HCT116 (cell line): ENCODE data around the gene GPR173. TPM values are rescaled to one million over a fixed set of nuclear protein-coding genes. Genes with fewer than 3 reads are reported as not detected.

ENCODE experiments used
- ATAC-seq: fragments of 200-7000 bp; cut with Tn5 transposase; 2 replicates; pipeline ENCODE4 v1.9.1; 2020; ENCODE audit warnings: mild to moderate bottlenecking, moderate library complexity
- BruUV-seq: library from RNA; stranded (reverse); fragments of 400-500 nt; replicated peaks from 2 replicates; lab custom pipeline; 2021; lab: Mats Ljungman, UMichigan
- CTCF ChIA-PET: fragments of 300-600 bp; sonication (Branson Sonifier 250); formaldehyde crosslinking; loops from one replicate; lab custom pipeline; 2021; ENCODE audit warnings: antibody characterized with exemption; lab: Charles Lee
- POLR2A ChIA-PET: fragments of 300-600, 350-600 bp; sonication (Branson Sonifier 250); formaldehyde crosslinking; loops from one replicate; lab custom pipeline; 2021; ENCODE audit warnings: antibody characterized with exemption; lab: Charles Lee
- RAD21 ChIA-PET, 2 experiments: fragments of 300-600 bp; sonication (Branson Sonifier 250); formaldehyde crosslinking; loops; one replicate each; lab custom pipeline; 2023; ENCODE audit warnings: low total read pairs in 2 of 2; ENCODE audit not compliant: uncharacterized antibody in 2 of 2, unreplicated experiment in 2 of 2, low non-redundant PET in 1 of 2; lab: Charles Lee
- DNase-seq: peaks from one replicate; pipeline ENCODE4 v3.0.0-alpha.2; 2010; ENCODE audit warnings: low read depth, low spot score
- H2AFZ ChIP-seq: fragments of 200-600 bp; shearing (Covaris generic), sonication (generic); 2 replicates; pipeline ENCODE4 v1.6.1; 2017; ENCODE audit warnings: low read depth, mixed run types, mixed read lengths, antibody characterized with exemption, low read length; ENCODE audit not compliant: poor library complexity, severe bottlenecking
- H3K27ac ChIP-seq: 2 replicates; pipeline ENCODE4 v1.5.1; 2012; ENCODE audit warnings: low read depth, low read length
- H3K27me3 ChIP-seq: fragments of 200-600 bp; sonication (generic); 2 replicates; pipeline ENCODE4 v1.6.1; 2016; ENCODE audit warnings: mixed run types, low read length, mixed read lengths; ENCODE audit not compliant: insufficient read depth
- H3K36me3 ChIP-seq, 2 experiments: fragments of 200-500 bp in 1 of 2; fragments of 200-600 bp in 1 of 2; sonication (Bioruptor generic) in 1 of 2; sonication (generic) in 1 of 2; 2 replicates each; pipeline versions ENCODE4 v1.5.1 to v1.6.1; 2014 to 2016; ENCODE audit warnings: low read length in 2 of 2, inconsistent platforms in 1 of 2, mixed read lengths in 1 of 2, mixed run types in 1 of 2; ENCODE audit not compliant: insufficient read depth in 2 of 2, control insufficient read depth in 1 of 2
- H3K4me1 ChIP-seq, 2 experiments: fragments of 200-600 bp in 1 of 2; sonication (generic) in 1 of 2; 2 replicates each; pipeline versions ENCODE4 v1.5.1 to v1.6.1; 2012 to 2017; ENCODE audit warnings: low read length in 2 of 2, inconsistent platforms in 1 of 2, mild to moderate bottlenecking in 1 of 2, mixed read lengths in 1 of 2, mixed run types in 1 of 2, moderate library complexity in 1 of 2; ENCODE audit not compliant: insufficient read depth in 2 of 2, control insufficient read depth in 1 of 2
- H3K4me2 ChIP-seq: fragments of 200-600 bp; sonication (generic); 2 replicates; pipeline ENCODE4 v1.6.1; 2017; ENCODE audit warnings: mixed run types, low read length, mixed read lengths
- H3K4me3 ChIP-seq, 2 experiments: fragments of 200-600 bp in 1 of 2; sonication (generic) in 1 of 2; replicated peaks in 1 of 2; 2 replicates each; pipeline ENCODE4 v1.5.1; 2011 to 2016; ENCODE audit warnings: low read length in 2 of 2, control low read depth in 1 of 2, low read depth in 1 of 2, mild to moderate bottlenecking in 1 of 2, mixed read lengths in 1 of 2, mixed run types in 1 of 2
- H3K79me2 ChIP-seq: fragments of 200-600 bp; sonication (generic); 2 replicates; pipeline ENCODE4 v1.6.1; 2017; ENCODE audit warnings: mild to moderate bottlenecking, mixed run types, low read length, moderate library complexity, mixed read lengths; ENCODE audit not compliant: insufficient read depth
- H3K9ac ChIP-seq: fragments of 200-600 bp; sonication (generic); 2 replicates; pipeline ENCODE4 v1.6.1; 2016; ENCODE audit warnings: low read length, mixed read lengths
- H3K9me2 ChIP-seq: fragments of 200-600 bp; sonication (generic), shearing (Covaris generic); 2 replicates; pipeline ENCODE4 v1.6.1; 2017; ENCODE audit warnings: mixed run types, mild to moderate bottlenecking, moderate library complexity; ENCODE audit not compliant: insufficient read depth
- H3K9me3 ChIP-seq, 2 experiments: fragments of 200-500 bp in 1 of 2; fragments of 200-600 bp in 1 of 2; sonication (Bioruptor generic) in 1 of 2; sonication (generic) in 1 of 2; 2 replicates each; pipeline ENCODE4 v1.6.1; 2014 to 2017; ENCODE audit warnings: low read length in 2 of 2, mixed read lengths in 2 of 2, inconsistent platforms in 1 of 2, low read depth in 1 of 2, mild to moderate bottlenecking in 1 of 2, mixed run types in 1 of 2, moderate library complexity in 1 of 2; ENCODE audit not compliant: control insufficient read depth in 1 of 2, insufficient read depth in 1 of 2
- H4K20me1 ChIP-seq: fragments of 200-600 bp; sonication (generic), shearing (Covaris generic); 2 replicates; pipeline ENCODE4 v1.6.1; 2017; ENCODE audit warnings: mixed run types, mild to moderate bottlenecking, moderate library complexity; ENCODE audit not compliant: insufficient read depth
- ELF1 ChIP-seq: IDR thresholded peaks from 2 replicates; pipeline ENCODE4 v1.6.1; 2012; ENCODE audit warnings: low read depth, borderline replicate concordance
- EZH2 ChIP-seq: fragments of 200-600 bp; sonication (generic); IDR thresholded peaks from 2 replicates; pipeline ENCODE4 v1.6.1; 2017; ENCODE audit warnings: antibody characterized with exemption, mixed run types
- FOSL1 ChIP-seq: IDR thresholded peaks from 2 replicates; pipeline ENCODE4 v1.6.1; 2012; ENCODE audit warnings: low read depth
- POLR2AphosphoS5 ChIP-seq: IDR thresholded peaks from 2 replicates; pipeline ENCODE4 v1.6.1; 2011; ENCODE audit warnings: mild to moderate bottlenecking, low read depth, low read length, moderate library complexity
- SIN3A ChIP-seq: IDR thresholded peaks from 2 replicates; pipeline ENCODE4 v1.6.1; 2012; ENCODE audit warnings: low read depth
- SRF ChIP-seq: IDR thresholded peaks from 2 replicates; pipeline ENCODE4 v1.6.1; 2012; ENCODE audit warnings: low read depth
- TCF7L2 ChIP-seq: IDR thresholded peaks from 2 replicates; pipeline ENCODE4 v1.7.0; 2011; ENCODE audit warnings: borderline replicate concordance, inconsistent platforms; ENCODE audit not compliant: insufficient read depth, insufficient read length; ENCODE audit errors: extremely low read depth
- YY1 ChIP-seq: IDR thresholded peaks from 2 replicates; pipeline ENCODE4 v1.6.1; 2011; ENCODE audit warnings: low read length, low read depth, moderate library complexity, mild to moderate bottlenecking; ENCODE audit not compliant: insufficient replicate concordance; ENCODE audit errors: extremely low read depth
- ZFX ChIP-seq: fragments of 450-650 bp; IDR thresholded peaks from 2 replicates; pipeline ENCODE4 v1.6.1; 2017
- intact Hi-C: fragments of 100-400 bp; cut with micrococcal nuclease; formaldehyde crosslinking; loops from 2 replicates; pipeline ENCODE4 v1.10.0; 2022
- total RNA-seq: library from RNA; stranded (reverse); gene quantifications from one replicate; pipeline ENCODE4 v1.2.1, GENCODE V29; 2021; ENCODE audit not compliant: unreplicated experiment
- TF ChIP-seq, protein P1 (sequence below): IDR thresholded peaks from 2 replicates; pipeline ENCODE4 v1.6.1; 2012
- TF ChIP-seq, protein P2 (sequence below): IDR thresholded peaks from 2 replicates; pipeline ENCODE4 v1.6.1; 2011; ENCODE audit warnings: mild to moderate bottlenecking, low read length, moderate library complexity; ENCODE audit not compliant: insufficient replicate concordance; ENCODE audit errors: extremely low read depth
- TF ChIP-seq, protein P3 (sequence below), 3 experiments: fragments of 200-600 bp in 1 of 3; sonication (generic) in 1 of 3; IDR thresholded peaks in 2 of 3; conservative IDR thresholded peaks in 1 of 3; 2 replicates each; pipeline ENCODE4 v1.5.1; 2012 to 2017; ENCODE audit warnings: low read depth in 2 of 3, low read length in 2 of 3, antibody characterized with exemption in 1 of 3, borderline replicate concordance in 1 of 3, control low read depth in 1 of 3, mild to moderate bottlenecking in 1 of 3, mixed read lengths in 1 of 3, mixed run types in 1 of 3, moderate library complexity in 1 of 3; ENCODE audit not compliant: insufficient read depth in 1 of 3

GPR173 gene
- total RNA-seq, 1 experiment from 2014 or later, result 3.4 TPM

DNA sequence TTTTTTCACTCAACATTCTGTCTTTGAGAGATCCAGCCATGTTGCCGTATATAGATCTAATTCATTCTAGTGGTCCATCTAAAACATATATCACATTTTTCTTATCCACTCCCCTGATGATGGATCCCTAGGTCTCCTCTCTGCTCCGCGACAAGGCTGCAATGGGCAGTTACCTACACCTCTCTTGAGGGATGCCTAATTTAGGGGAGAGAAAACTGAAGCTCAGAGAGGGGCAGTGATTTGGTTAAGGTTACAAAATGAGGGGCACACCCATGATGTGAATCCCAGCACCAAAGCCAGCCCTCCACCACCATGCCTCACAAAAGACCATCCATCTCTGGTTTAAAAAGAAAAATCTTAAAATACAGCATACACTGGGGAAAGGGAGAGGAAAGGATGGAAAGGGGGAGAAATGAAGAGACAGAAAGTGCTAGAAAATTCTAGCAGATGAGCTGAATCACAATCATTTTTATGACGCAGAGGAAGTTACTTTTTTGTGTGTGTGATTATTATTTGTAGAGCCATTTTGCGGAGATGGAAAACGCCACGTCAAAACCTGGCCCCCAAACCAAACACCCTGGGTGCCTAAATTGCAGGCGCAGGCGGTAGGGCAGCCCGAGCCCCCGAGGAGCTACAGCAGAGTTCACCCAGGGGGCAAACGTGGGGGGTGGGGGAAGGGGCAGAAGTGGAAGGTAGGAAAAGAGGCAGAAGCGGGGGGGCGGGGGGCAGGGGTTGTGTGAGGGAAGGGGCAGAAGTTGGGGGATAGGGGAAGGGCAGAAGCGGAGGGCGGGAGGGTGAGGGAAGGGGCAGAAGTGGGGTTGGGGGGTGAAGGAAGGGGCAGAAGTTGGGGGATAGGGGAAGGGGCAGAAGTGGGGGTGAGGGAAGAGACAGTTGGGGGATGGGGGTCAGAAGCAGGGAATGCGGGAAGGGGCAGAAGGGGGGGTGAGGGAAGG lies 32.3 kb downstream of the GPR173 start:
- Histone ChIP-seq H3K27me3 (no peaks in the 10 kb centered on the region), H4K20me1 (no peaks in the 10 kb centered on the region), H3K79me2 (peaks cover 8% of the 10 kb centered on the region; the same call in 1 of the 2 replicates), H3K4me3 (no peak overlapping the region), H3K4me1 (peaks cover 0 to 7% of the 10 kb centered on the region in 2 experiments; a peak in 1 of 4 replicates), H3K36me3 (peaks cover 0 to 7% of the 10 kb centered on the region in 2 experiments; a peak in 1 of 4 replicates)
- POLR2A ChIA-PET, result interaction anchor here (1.5 kb wide), 2 partner anchors 8 to 143 kb away, joined by 3 to 25 read pairs; no protein-coding TSS in a partner anchor
- ATAC-seq, result no peak
- TF ChIP-seq POLR2AphosphoS5 (no peak), FOSL1 (no peak), EZH2 (no peak), TCF7L2 (no peak), SRF (no peak), SIN3A (no peak), YY1 (no peak), ZFX (no peak), ELF1 (no peak)
- TF ChIP-seq, protein P1, sequence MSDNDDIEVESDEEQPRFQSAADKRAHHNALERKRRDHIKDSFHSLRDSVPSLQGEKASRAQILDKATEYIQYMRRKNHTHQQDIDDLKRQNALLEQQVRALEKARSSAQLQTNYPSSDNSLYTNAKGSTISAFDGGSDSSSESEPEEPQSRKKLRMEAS, result no peak
- TF ChIP-seq, protein P2, sequence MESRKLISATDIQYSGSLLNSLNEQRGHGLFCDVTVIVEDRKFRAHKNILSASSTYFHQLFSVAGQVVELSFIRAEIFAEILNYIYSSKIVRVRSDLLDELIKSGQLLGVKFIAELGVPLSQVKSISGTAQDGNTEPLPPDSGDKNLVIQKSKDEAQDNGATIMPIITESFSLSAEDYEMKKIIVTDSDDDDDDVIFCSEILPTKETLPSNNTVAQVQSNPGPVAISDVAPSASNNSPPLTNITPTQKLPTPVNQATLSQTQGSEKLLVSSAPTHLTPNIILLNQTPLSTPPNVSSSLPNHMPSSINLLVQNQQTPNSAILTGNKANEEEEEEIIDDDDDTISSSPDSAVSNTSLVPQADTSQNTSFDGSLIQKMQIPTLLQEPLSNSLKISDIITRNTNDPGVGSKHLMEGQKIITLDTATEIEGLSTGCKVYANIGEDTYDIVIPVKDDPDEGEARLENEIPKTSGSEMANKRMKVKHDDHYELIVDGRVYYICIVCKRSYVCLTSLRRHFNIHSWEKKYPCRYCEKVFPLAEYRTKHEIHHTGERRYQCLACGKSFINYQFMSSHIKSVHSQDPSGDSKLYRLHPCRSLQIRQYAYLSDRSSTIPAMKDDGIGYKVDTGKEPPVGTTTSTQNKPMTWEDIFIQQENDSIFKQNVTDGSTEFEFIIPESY, result no peak
- TF ChIP-seq, protein P3, sequence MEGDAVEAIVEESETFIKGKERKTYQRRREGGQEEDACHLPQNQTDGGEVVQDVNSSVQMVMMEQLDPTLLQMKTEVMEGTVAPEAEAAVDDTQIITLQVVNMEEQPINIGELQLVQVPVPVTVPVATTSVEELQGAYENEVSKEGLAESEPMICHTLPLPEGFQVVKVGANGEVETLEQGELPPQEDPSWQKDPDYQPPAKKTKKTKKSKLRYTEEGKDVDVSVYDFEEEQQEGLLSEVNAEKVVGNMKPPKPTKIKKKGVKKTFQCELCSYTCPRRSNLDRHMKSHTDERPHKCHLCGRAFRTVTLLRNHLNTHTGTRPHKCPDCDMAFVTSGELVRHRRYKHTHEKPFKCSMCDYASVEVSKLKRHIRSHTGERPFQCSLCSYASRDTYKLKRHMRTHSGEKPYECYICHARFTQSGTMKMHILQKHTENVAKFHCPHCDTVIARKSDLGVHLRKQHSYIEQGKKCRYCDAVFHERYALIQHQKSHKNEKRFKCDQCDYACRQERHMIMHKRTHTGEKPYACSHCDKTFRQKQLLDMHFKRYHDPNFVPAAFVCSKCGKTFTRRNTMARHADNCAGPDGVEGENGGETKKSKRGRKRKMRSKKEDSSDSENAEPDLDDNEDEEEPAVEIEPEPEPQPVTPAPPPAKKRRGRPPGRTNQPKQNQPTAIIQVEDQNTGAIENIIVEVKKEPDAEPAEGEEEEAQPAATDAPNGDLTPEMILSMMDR (IDR thresholded peaks at IDR 0.05 in 2 of 3, conservative IDR thresholded peaks at IDR 0.05 in 1 of 3; ENCODE audit: borderline replicate concordance in 1 of 3, insufficient read depth in 1 of 3, low read depth in 2 of 3, low read length in 2 of 3), result no peak
- TF ChIP-seq, all 23 proteins: peak for 0
- ChIA-PET RAD21 (no interaction called here), CTCF (interaction anchor here (1.0 kb wide), 1 partner anchor 8 kb away, joined by 4 read pairs; no protein-coding TSS in a partner anchor)
- H2AFZ ChIP-seq, result no peak overlapping the region
- H3K9me3 ChIP-seq, result no peaks in the 10 kb centered on the region
- no TSS peak for BruUV-seq
- H3K9ac ChIP-seq, result no peak overlapping the region
- no peak overlapping the region for H3K27ac ChIP-seq
- no peak for DNase-seq
- intact Hi-C loops, result no loop called here
- H3K4me2 ChIP-seq, result no peak overlapping the region
- H3K9me2 ChIP-seq, result no peaks in the 10 kb centered on the region
